K562 (cell line): Measurements from ENCODE around the gene TTC39A. TPM values are rescaled to one million over a fixed set of nuclear protein-coding genes. Genes with fewer than 3 reads are reported as not detected.

Experiments used
- BHLHE40 ChIP-seq: IDR thresholded peaks from 2 replicates; pipeline ENCODE4 v1.6.1; 2011; ENCODE audit warnings: low read length, improper control_type of control experiment
- BMI1 ChIP-seq: fragments of 150-350 bp; IDR thresholded peaks from 2 replicates; pipeline ENCODE4 v1.6.1; 2014; ENCODE audit warnings: low read length
- CBFA2T3 ChIP-seq: fragments of 450-650 bp; IDR thresholded peaks from 2 replicates; pipeline ENCODE4 v1.6.1; 2017
- CBFB ChIP-seq: sonication (generic); formaldehyde crosslinking; IDR thresholded peaks from 2 replicates; pipeline ENCODE4 v1.4.0; 2020; ENCODE audit warnings: mild to moderate bottlenecking, missing genetic modification reagents
- HDAC8 ChIP-seq: fragments of 450-650 bp; IDR thresholded peaks from 2 replicates; pipeline ENCODE4 v1.6.1; 2016; ENCODE audit warnings: mild to moderate bottlenecking, missing genetic modification characterization, moderate library complexity, missing compliant biosample characterization
- L3MBTL2 ChIP-seq: fragments of 450-650 bp; IDR thresholded peaks from 2 replicates; pipeline ENCODE4 v1.6.1; 2016; ENCODE audit warnings: mild to moderate bottlenecking, moderate library complexity
- MCM7 ChIP-seq, 2 experiments: fragments of 450-650 bp; IDR thresholded peaks; 2 replicates each; pipeline ENCODE4 v1.6.1; 2016 to 2018
- NEUROD1 ChIP-seq: fragments of 150-350 bp; IDR thresholded peaks from 2 replicates; pipeline ENCODE4 v1.6.1; 2014; ENCODE audit warnings: borderline replicate concordance, low read length, low read depth; ENCODE audit not compliant: partially characterized antibody
- PREB ChIP-seq: sonication (generic); formaldehyde crosslinking; IDR thresholded peaks from 2 replicates; pipeline ENCODE4 v1.8.1; 2023; ENCODE audit warnings: mild to moderate bottlenecking, missing genetic modification reagents
- PRPF4 ChIP-seq: fragments of 200-400 bp; formaldehyde crosslinking; IDR thresholded peaks from one replicate; pipeline ENCODE4 v1.6.1; 2017; ENCODE audit warnings: low read length, low read depth, mild to moderate bottlenecking; ENCODE audit not compliant: insufficient read depth, poor library complexity, severe bottlenecking
- SOX6 ChIP-seq: fragments of 450-650 bp; IDR thresholded peaks from 2 replicates; pipeline ENCODE4 v1.6.1; 2014; ENCODE audit warnings: mild to moderate bottlenecking
- SRSF9 ChIP-seq: fragments of 200-400 bp; formaldehyde crosslinking; IDR thresholded peaks from 2 replicates; pipeline ENCODE4 v1.6.1; 2017; ENCODE audit warnings: low read depth, low read length, borderline replicate concordance
- THRA ChIP-seq: fragments of 450-650 bp; IDR thresholded peaks from 2 replicates; pipeline ENCODE4 v1.6.1; 2017; ENCODE audit warnings: mild to moderate bottlenecking, moderate library complexity
- U2AF1 ChIP-seq: fragments of 200-400 bp; formaldehyde crosslinking; optimal IDR thresholded peaks from 2 replicates; pipeline ENCODE3; 2017; ENCODE audit warnings: mild to moderate bottlenecking, low read depth, low read length, moderate library complexity
- ZBTB40 ChIP-seq, 2 experiments: fragments of 450-650 bp in 1 of 2; sonication (generic) in 1 of 2; formaldehyde crosslinking in 1 of 2; IDR thresholded peaks; 2 replicates each; pipeline versions ENCODE4 v1.7.1 to v1.9.0; 2016 to 2022; ENCODE audit warnings: inconsistent platforms in 1 of 2, mild to moderate bottlenecking in 1 of 2, missing genetic modification reagents in 1 of 2
- ZFP1 ChIP-seq: fragments of 450-650 bp; formaldehyde crosslinking; IDR thresholded peaks from 2 replicates; pipeline ENCODE4 v1.4.0; 2020; ENCODE audit warnings: mild to moderate bottlenecking, mixed read lengths
- ZZZ3 ChIP-seq: fragments of 450-650 bp; IDR thresholded peaks from 2 replicates; pipeline ENCODE4 v1.6.1; 2016; ENCODE audit warnings: antibody characterized with exemption, mild to moderate bottlenecking, moderate library complexity
- polyA plus RNA-seq, 8 experiments: library from polyadenylated mRNA; depleted of rRNA in 4 of 8; stranded (reverse) in 5 of 8; unstranded in 3 of 8; fragments of >200 nt; fragmentation: Nextera tagmentation in 2 of 8; fragmentation: Illumina TruSeq in 1 of 8; extraction: Ambion mirVana in 2 of 8; extraction: Trizol in 1 of 8; gene quantifications; 2 replicates each; pipeline versions ENCODE4 v1.2.1 to v1.2.3, GENCODE V29; 2011 to 2014; ENCODE audit warnings: inconsistent platforms in 1 of 8, missing spikeins in 1 of 8
- total RNA-seq, 7 experiments: library from RNA; depleted of rRNA in 6 of 7; stranded (reverse); fragments of >200 nt in 6 of 7; fragmentation: Illumina TruSeq in 2 of 7; extraction: Trizol in 2 of 7; gene quantifications; 2 replicates each; pipeline versions ENCODE4 v1.2.1 to v1.2.3, GENCODE V29; 2011 to 2021; ENCODE audit warnings: low replicate concordance in 1 of 7

The TTC39A gene
- total and polyA plus RNA-seq, 9 of the 15 experiments (the other 6 are each of a cell fraction or from before 2014, with no cell fraction given): 0.18 to 0.82 (median 0.35) TPM

GRCh38 chr1:51238034-51238403 lies 92.3 kb downstream of the TTC39A start (continued):
- no peak for TF ChIP-seq ZBTB40 (IDR thresholded peaks at IDR 0.05)
- no peak for TF ChIP-seq ZBTB40 (CRISPR knock-in tag; IDR thresholded peaks at IDR 0.05)
- no peak for TF ChIP-seq SRSF9
- no peak for TF ChIP-seq ZZZ3
- TF ChIP-seq PRPF4: no peak
- peak; percentile 66 for TF ChIP-seq L3MBTL2
- no peak for TF ChIP-seq SOX6
- TF ChIP-seq BMI1: no peak
- TF ChIP-seq CBFB (CRISPR knock-in tag): no peak
- no peak for TF ChIP-seq BHLHE40
- TF ChIP-seq CBFA2T3: peak; percentile 28; the same call in 1 of the 2 replicates
- no peak for TF ChIP-seq U2AF1
- TF ChIP-seq MCM7 (IDR thresholded peaks at IDR 0.05): no peak
- TF ChIP-seq NEUROD1: no peak
- no peak for TF ChIP-seq ZFP1
- TF ChIP-seq THRA: no peak
- no peak for TF ChIP-seq HDAC8 (tag)
- TF ChIP-seq PREB (CRISPR knock-in tag): no peak
